HepG2 (cell line): Measurements from ENCODE around the gene UGCG. TPM values are rescaled to one million over a fixed set of nuclear protein-coding genes. Genes with fewer than 3 reads are reported as not detected.

ENCODE experiments used
- ATAC-seq: fragments of 200-7000 bp; cut with Tn5 transposase; 3 replicates; pipeline ENCODE4 v1.9.1; 2020; ENCODE audit warnings: mild to moderate bottlenecking, moderate library complexity
- BruUV-seq: library from RNA; stranded (reverse); fragments of 400-500 nt; replicated peaks from 2 replicates; lab custom pipeline; 2021; lab: Mats Ljungman, UMichigan
- CTCF ChIA-PET: fragments of 300-600 bp; formaldehyde crosslinking; extraction: SDS; loops from one replicate; lab custom pipeline; 2021; ENCODE audit warnings: low total read pairs, inconsistent platforms, low intra/inter-chr PET ratio; lab: Yijun Ruan, JAX
- POLR2A ChIA-PET: fragments of 350-600 bp; sonication (Branson Sonifier 250); formaldehyde crosslinking; loops from one replicate; lab custom pipeline; 2020; ENCODE audit warnings: antibody characterized with exemption, inconsistent platforms; lab: Yijun Ruan, JAX
- DNase-seq: peaks from one replicate; pipeline ENCODE4 v3.0.0-alpha.2; 2015; ENCODE audit warnings: low spot score
- FAIRE-seq: peaks from 3 replicates; lab custom pipeline; 2011; peaks lifted over from hg19 to GRCh38; lab: Jason Lieb, UNC
- H2AFZ ChIP-seq: one replicate; pipeline ENCODE4 v1.6.1; 2011; ENCODE audit warnings: low read length, inconsistent platforms
- H3K27ac ChIP-seq: fragments of 300-600 bp; 3 replicates; pipeline ENCODE4 v1.8.0; 2011; ENCODE audit warnings: mixed run types, mild to moderate bottlenecking, mixed read lengths, low read length, inconsistent platforms; ENCODE audit not compliant: insufficient read depth; ENCODE audit errors: extremely low read length
- H3K27me3 ChIP-seq, 2 experiments: fragments of 200-600 bp in 1 of 2; 2 replicates in 1 of 2; 3 replicates in 1 of 2; pipeline versions ENCODE4 v1.6.0 to v1.8.0; 2011; ENCODE audit warnings: low read length in 2 of 2, mild to moderate bottlenecking in 2 of 2, moderate library complexity in 2 of 2, inconsistent platforms in 1 of 2; ENCODE audit not compliant: insufficient read depth in 2 of 2, control insufficient read depth in 1 of 2
- H3K36me3 ChIP-seq, 2 experiments: fragments of 200-600 bp in 1 of 2; replicated peaks in 1 of 2; 2 replicates in 1 of 2; 3 replicates in 1 of 2; pipeline versions ENCODE4 v1.5.1 to v1.8.0; 2011; ENCODE audit warnings: low read length in 2 of 2, inconsistent platforms in 1 of 2; ENCODE audit not compliant: insufficient read depth in 2 of 2, control insufficient read depth in 1 of 2
- H3K4me1 ChIP-seq: 2 replicates; pipeline ENCODE4 v1.5.1; 2012; ENCODE audit warnings: low read length, inconsistent platforms; ENCODE audit not compliant: insufficient read depth
- H3K4me2 ChIP-seq: 2 replicates; pipeline ENCODE4 v1.6.0; 2011; ENCODE audit warnings: low read depth, low read length, inconsistent platforms
- H3K4me3 ChIP-seq, 3 experiments: fragments of 200-600 bp in 1 of 3; sonication (generic), shearing (Covaris generic) in 1 of 3; replicated peaks in 1 of 3; 2 replicates each; pipeline ENCODE4 v1.5.1; 2011 to 2016; ENCODE audit warnings: low read length in 3 of 3, inconsistent platforms in 2 of 3, low read depth in 2 of 3, mild to moderate bottlenecking in 2 of 3, control low read depth in 1 of 3, mixed read lengths in 1 of 3; ENCODE audit not compliant: insufficient read depth in 1 of 3
- H3K79me2 ChIP-seq: one replicate; pipeline ENCODE4 v1.6.1; 2011; ENCODE audit warnings: low read length, inconsistent platforms; ENCODE audit not compliant: insufficient read depth
- H3K9ac ChIP-seq: 2 replicates; pipeline ENCODE4 v1.6.0; 2011; ENCODE audit warnings: mild to moderate bottlenecking, low read depth, low read length, inconsistent platforms; ENCODE audit not compliant: insufficient read depth
- H3K9me3 ChIP-seq: 2 replicates; pipeline ENCODE4 v1.5.1; 2012; ENCODE audit warnings: mild to moderate bottlenecking, low read length
- H4K20me1 ChIP-seq: 2 replicates; pipeline ENCODE4 v1.6.0; 2011; ENCODE audit warnings: inconsistent platforms, mild to moderate bottlenecking, low read length, moderate library complexity; ENCODE audit not compliant: insufficient read depth
- FOSL1 ChIP-seq: sonication (generic); formaldehyde crosslinking; IDR thresholded peaks from 2 replicates; pipeline ENCODE4 v1.9.0; 2021; ENCODE audit warnings: missing genetic modification reagents, borderline replicate concordance
- GABPB1 ChIP-seq: IDR thresholded peaks from 2 replicates; pipeline ENCODE4 v1.6.1; 2016; ENCODE audit warnings: mild to moderate bottlenecking, missing genetic modification reagents, moderate library complexity, missing compliant biosample characterization
- GATAD2A ChIP-seq: IDR thresholded peaks from 2 replicates; pipeline ENCODE4 v1.6.1; 2016
- GTF2F1 ChIP-seq: fragments of 150-350 bp; IDR thresholded peaks from 2 replicates; pipeline ENCODE4 v1.6.1; 2014; ENCODE audit warnings: low read length
- HINFP ChIP-seq: sonication (generic); formaldehyde crosslinking; IDR thresholded peaks from 2 replicates; pipeline ENCODE4 v1.4.0; 2020; ENCODE audit warnings: low read depth, mild to moderate bottlenecking, missing genetic modification reagents
- HNF4A ChIP-seq: sonication (generic); formaldehyde crosslinking; IDR thresholded peaks from 2 replicates; pipeline ENCODE4 v1.4.0; 2020; ENCODE audit warnings: missing genetic modification reagents
- KAT2B ChIP-seq: fragments of 150-350 bp; IDR thresholded peaks from 2 replicates; pipeline ENCODE4 v1.6.1; 2014; ENCODE audit warnings: low read depth, low read length, borderline replicate concordance
- MATR3 ChIP-seq: sonication (generic); formaldehyde crosslinking; IDR thresholded peaks from 2 replicates; pipeline ENCODE4 v1.4.0; 2020; ENCODE audit warnings: missing genetic modification reagents
- NBN ChIP-seq: fragments of 450-650 bp; conservative IDR thresholded peaks from 2 replicates; pipeline ENCODE4 v1.6.1; 2017
- NFKB2 ChIP-seq: sonication (generic); formaldehyde crosslinking; IDR thresholded peaks from 2 replicates; pipeline ENCODE4 v1.4.0; 2020; ENCODE audit warnings: missing genetic modification reagents, borderline replicate concordance
- PTBP1 ChIP-seq: fragments of 200-400 bp; formaldehyde crosslinking; IDR thresholded peaks from 2 replicates; pipeline ENCODE4 v1.6.1; 2018; ENCODE audit warnings: low read length, low read depth; ENCODE audit not compliant: poor library complexity, severe bottlenecking
- SMAD9 ChIP-seq: sonication (generic); formaldehyde crosslinking; IDR thresholded peaks from 2 replicates; pipeline ENCODE4 v1.5.1; 2020; ENCODE audit warnings: mild to moderate bottlenecking, missing genetic modification reagents
- ZNF136 ChIP-seq: sonication (generic); formaldehyde crosslinking; IDR thresholded peaks from 2 replicates; pipeline ENCODE4 v1.8.1; 2022; ENCODE audit warnings: low read depth, mild to moderate bottlenecking, moderate library complexity, missing genetic modification reagents
- ZNF224 ChIP-seq: sonication (generic); formaldehyde crosslinking; IDR thresholded peaks from 2 replicates; pipeline ENCODE4 v1.5.0; 2020; ENCODE audit warnings: mild to moderate bottlenecking, missing genetic modification reagents
- ZNF329 ChIP-seq: sonication (generic); formaldehyde crosslinking; IDR thresholded peaks from 2 replicates; pipeline ENCODE4 v1.9.0; 2021; ENCODE audit warnings: low read depth, mild to moderate bottlenecking, missing genetic modification reagents
- ZNF569 ChIP-seq: sonication (generic); formaldehyde crosslinking; IDR thresholded peaks from 2 replicates; pipeline ENCODE4 v1.5.0; 2020; ENCODE audit warnings: mild to moderate bottlenecking, missing genetic modification reagents, moderate library complexity, borderline replicate concordance
- ZNF7 ChIP-seq: IDR thresholded peaks from 2 replicates; pipeline ENCODE4 v1.6.1; 2016; ENCODE audit warnings: missing biosample characterization, missing genetic modification reagents
- ZNF772 ChIP-seq: sonication (generic); formaldehyde crosslinking; IDR thresholded peaks from 2 replicates; pipeline ENCODE4 v1.5.0; 2020; ENCODE audit warnings: mild to moderate bottlenecking, missing genetic modification reagents
- ZNF883 ChIP-seq: sonication (generic); formaldehyde crosslinking; IDR thresholded peaks from 2 replicates; pipeline ENCODE4 v1.5.1; 2020; ENCODE audit warnings: mild to moderate bottlenecking, missing genetic modification reagents; ENCODE audit errors: not compliant biosample characterization
- WGBS: methylation state at CpG from one replicate; pipeline ENCODE4 v1.1.6; 2017; ENCODE audit warnings: low lambda C conversion rate; 5-methylcytosine and 5-hydroxymethylcytosine counted together
- in situ Hi-C: cut with HindIII; loops from 2 replicates; pipeline ENCODE4 v1.10.0; 2017; ENCODE audit warnings: low pct_unique_long_range_greater_than_20kb; ENCODE audit not compliant: extremely low pct_ligation_motif_present
- intact Hi-C: fragments of 100-400 bp; cut with micrococcal nuclease; formaldehyde crosslinking; loops from one replicate; pipeline ENCODE4 v1.10.0; 2022; ENCODE audit not compliant: unreplicated experiment
- polyA plus RNA-seq, 8 experiments: library from polyadenylated mRNA; depleted of rRNA in 3 of 8; stranded (reverse) in 7 of 8; unstranded in 1 of 8; fragments of >200 nt; fragmentation: Illumina TruSeq in 4 of 8; extraction: Trizol in 4 of 8; gene quantifications; 2 replicates each; pipeline versions ENCODE4 v1.2.1 to v1.2.3, GENCODE V29; 2011 to 2016; ENCODE audit warnings: low read depth in 4 of 8, missing spikeins in 1 of 8, mixed read lengths in 1 of 8; ENCODE audit not compliant: insufficient read depth in 1 of 8
- total RNA-seq, 5 experiments: library from RNA; depleted of rRNA; stranded (reverse); fragments of >200 nt; fragmentation: Illumina TruSeq; extraction: Trizol; gene quantifications; 2 replicates each; pipeline ENCODE4 v1.2.3, GENCODE V29; 2016; ENCODE audit warnings: low read depth in 1 of 5
- TF ChIP-seq, protein P1 (sequence below): sonication (generic); formaldehyde crosslinking; IDR thresholded peaks from 2 replicates; pipeline ENCODE4 v1.5.0; 2020; ENCODE audit warnings: mild to moderate bottlenecking, missing genetic modification reagents

Gene UGCG
- total and polyA plus RNA-seq, 2 of the 13 experiments (the other 11 are each of a cell fraction or from before 2014, with no cell fraction given), result 10.5 to 13.9 TPM

- peaks cover 41% of the 10 kb centered on the region for H3K4me1 ChIP-seq
- ChIA-PET CTCF (no interaction called here), POLR2A (no interaction called here)
- TF ChIP-seq ZNF136 (CRISPR knock-in tag) (no peak), KAT2B (no peak), GTF2F1 (no peak), SMAD9 (no peak), HNF4A (no peak), NBN (no peak), FOSL1 (no peak), ZNF883 (no peak), ZNF569 (CRISPR knock-in tag) (no peak), GATAD2A (no peak), GABPB1 (no peak), HINFP (no peak), ZNF772 (CRISPR knock-in tag) (no peak), ZNF224 (CRISPR knock-in tag) (no peak), MATR3 (CRISPR knock-in tag) (no peak), ZNF7 (CRISPR knock-in tag) (no peak), PTBP1 (no peak), ZNF329 (CRISPR knock-in tag) (no peak), NFKB2 (CRISPR knock-in tag) (no peak)
- TF ChIP-seq, protein P1, sequence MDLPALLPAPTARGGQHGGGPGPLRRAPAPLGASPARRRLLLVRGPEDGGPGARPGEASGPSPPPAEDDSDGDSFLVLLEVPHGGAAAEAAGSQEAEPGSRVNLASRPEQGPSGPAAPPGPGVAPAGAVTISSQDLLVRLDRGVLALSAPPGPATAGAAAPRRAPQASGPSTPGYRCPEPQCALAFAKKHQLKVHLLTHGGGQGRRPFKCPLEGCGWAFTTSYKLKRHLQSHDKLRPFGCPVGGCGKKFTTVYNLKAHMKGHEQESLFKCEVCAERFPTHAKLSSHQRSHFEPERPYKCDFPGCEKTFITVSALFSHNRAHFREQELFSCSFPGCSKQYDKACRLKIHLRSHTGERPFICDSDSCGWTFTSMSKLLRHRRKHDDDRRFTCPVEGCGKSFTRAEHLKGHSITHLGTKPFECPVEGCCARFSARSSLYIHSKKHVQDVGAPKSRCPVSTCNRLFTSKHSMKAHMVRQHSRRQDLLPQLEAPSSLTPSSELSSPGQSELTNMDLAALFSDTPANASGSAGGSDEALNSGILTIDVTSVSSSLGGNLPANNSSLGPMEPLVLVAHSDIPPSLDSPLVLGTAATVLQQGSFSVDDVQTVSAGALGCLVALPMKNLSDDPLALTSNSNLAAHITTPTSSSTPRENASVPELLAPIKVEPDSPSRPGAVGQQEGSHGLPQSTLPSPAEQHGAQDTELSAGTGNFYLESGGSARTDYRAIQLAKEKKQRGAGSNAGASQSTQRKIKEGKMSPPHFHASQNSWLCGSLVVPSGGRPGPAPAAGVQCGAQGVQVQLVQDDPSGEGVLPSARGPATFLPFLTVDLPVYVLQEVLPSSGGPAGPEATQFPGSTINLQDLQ (CRISPR knock-in tag), result no peak
- no peak overlapping the region for H3K4me3 ChIP-seq
- 76% methylated on average over 5 of the region's 5 CpGs for WGBS
- ATAC-seq (no peak), FAIRE-seq (no peak), DNase-seq (no peak)
- no peak overlapping the region for H2AFZ ChIP-seq
- H3K9me3 ChIP-seq, result no peaks in the 10 kb centered on the region
- peaks cover 12% of the 10 kb centered on the region for H4K20me1 ChIP-seq
- H3K4me2 ChIP-seq, result no peak overlapping the region
- no peaks in the 10 kb centered on the region for H3K27me3 ChIP-seq
- in situ Hi-C loops, result no loop called here
- H3K36me3 ChIP-seq, result no peaks in the 10 kb centered on the region
- no TSS peak for BruUV-seq
- H3K79me2 ChIP-seq, result peaks cover 80% of the 10 kb centered on the region
- no peak overlapping the region for H3K27ac ChIP-seq
- H3K9ac ChIP-seq, result no peak overlapping the region
- intact Hi-C loops, result no loop called here
These were observed 8.3 kb downstream of the UGCG start for GRCh38 chr9:111904891-111905291.
